Peyer's patch (tissue), 4 donors: ENCODE measurements around the gene LILRB3. TPM values are rescaled to one million over a fixed set of nuclear protein-coding genes. Genes with fewer than 3 reads are reported as not detected.

ENCODE experiments used
- DNase-seq, 3 donors: peaks; one replicate each; pipeline ENCODE4 v3.0.0-alpha.2; 2017 to 2019
- H3K27ac ChIP-seq, 4 donors: fragments of 200-600 bp; sonication (generic); one replicate each; pipeline ENCODE4 v1.5.1; 2016 to 2019
- H3K27me3 ChIP-seq, 2 donors: fragments of 200-600 bp; sonication (generic); one replicate each; pipeline ENCODE4 v1.5.1; 2019
- H3K36me3 ChIP-seq, 3 donors: fragments of 200-600 bp; sonication (generic); one replicate each; pipeline ENCODE4 v1.5.1; 2016 to 2019
- H3K4me1 ChIP-seq, 4 donors: fragments of 200-600 bp; sonication (generic); one replicate each; pipeline ENCODE4 v1.5.1; 2016 to 2019
- H3K4me3 ChIP-seq, 4 donors: fragments of 200-600 bp; sonication (generic); 1 replicate in 3 of 4; 2 replicates in 1 of 4; pipeline ENCODE4 v1.5.1; 2016 to 2019; ENCODE audit warnings: mild to moderate bottlenecking in 1 of 4
- H3K9me3 ChIP-seq, 4 donors: fragments of 200-600 bp; sonication (generic); one replicate each; pipeline ENCODE4 v1.5.1; 2016 to 2019; ENCODE audit warnings: mild to moderate bottlenecking in 1 of 4
- CTCF ChIP-seq, 6 experiments: fragments of 450-650 bp in 4 of 6; fragments of 200-600 bp in 2 of 6; sonication (generic) in 1 of 6; IDR thresholded peaks; one replicate each; pipeline ENCODE4 v1.5.1; 2017 to 2019; ENCODE audit warnings: antibody characterized with exemption in 6 of 6, mild to moderate bottlenecking in 3 of 6, moderate library complexity in 1 of 6
- POLR2A ChIP-seq, 2 donors: fragments of 450-650 bp; IDR thresholded peaks; one replicate each; pipeline ENCODE4 v1.5.1; 2017; ENCODE audit warnings: antibody characterized with exemption in 2 of 2, mild to moderate bottlenecking in 2 of 2, moderate library complexity in 2 of 2
- total RNA-seq, 4 donors: library from RNA; depleted of rRNA; stranded (reverse); fragments of >200 nt; gene quantifications; one replicate each; pipeline ENCODE4 v1.1.0, GENCODE V29; 2016

Gene LILRB3
- total RNA-seq, 4 donors from 2014 or later = 3.1 to 16.5 (median 5.6) TPM; not detected in 1

GRCh38 chr19:54262066-54262465 lies 39.3 kb upstream of the LILRB3 start:
- Histone ChIP-seq H3K36me3 (no peaks in the 10 kb centered on the region), H3K9me3 (no peaks in the 10 kb centered on the region), H3K27me3 (no peaks in the 10 kb centered on the region), H3K4me3 (no peak overlapping the region), H3K27ac (no peak overlapping the region), H3K4me1 (no peaks in the 10 kb centered on the region)
- DNase-seq = peak in 1 of 3 donors; percentile 37
- no peak for TF ChIP-seq POLR2A (IDR thresholded peaks at IDR 0.05)
- TF ChIP-seq CTCF (IDR thresholded peaks at IDR 0.05) = no peak

DNA sequence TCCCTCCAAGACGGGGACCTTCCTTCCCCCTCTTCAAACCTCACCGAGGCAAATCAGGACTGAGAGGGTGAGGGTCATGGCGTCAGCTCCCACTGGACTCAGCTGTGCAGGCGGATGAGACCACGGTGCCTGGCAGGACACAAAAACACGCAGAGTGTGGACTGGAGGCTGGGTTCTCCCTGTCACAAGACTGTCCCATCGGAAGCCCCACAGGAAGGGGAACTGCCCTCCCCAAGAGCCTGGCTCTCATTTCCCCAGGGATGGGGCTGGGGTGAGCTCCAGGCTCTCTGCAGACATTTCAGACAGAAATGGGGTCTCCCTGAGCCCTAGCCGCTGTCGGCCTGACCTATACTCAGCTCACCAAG lies 34.3 kb upstream of the LILRB3 start, which contains the start of gene LILRB5:
Gene LILRB5 (minus strand): TSS at position 158 of the 365 bp plus-strand sequence. CDS start 80 bp downstream, at position 78.
- no peaks in the 10 kb centered on the region for H3K4me1 ChIP-seq
- H3K36me3 ChIP-seq = no peaks in the 10 kb centered on the region
- peak in 1 of 3 donors; percentile 46 for DNase-seq
- H3K9me3 ChIP-seq = no peaks in the 10 kb centered on the region
- no peak within 1 kb of the TSS for H3K27ac ChIP-seq
- H3K27me3 ChIP-seq = no peaks in the 10 kb centered on the region
- H3K4me3 ChIP-seq = peak within 1 kb of the TSS in 1 of 4 donors; percentile 15
- TF ChIP-seq CTCF (IDR thresholded peaks at IDR 0.05) (no peak), POLR2A (IDR thresholded peaks at IDR 0.05) (no peak)

GRCh38 chr19:54256250-54257115 lies 33.7 kb upstream of the LILRB3 start:
- peak overlapping the region in 1 of 4 donors; percentile 15 for H3K4me3 ChIP-seq
- no peaks in the 10 kb centered on the region for H3K36me3 ChIP-seq
- no peaks in the 10 kb centered on the region for H3K27me3 ChIP-seq
- H3K27ac ChIP-seq = no peak overlapping the region
- peak in 1 of 3 donors; percentile 34 for DNase-seq
- TF ChIP-seq CTCF (IDR thresholded peaks at IDR 0.05) (no peak), POLR2A (IDR thresholded peaks at IDR 0.05) (no peak)
- H3K4me1 ChIP-seq = no peaks in the 10 kb centered on the region
- no peaks in the 10 kb centered on the region for H3K9me3 ChIP-seq

GRCh38 chr19:54255105-54255775 lies 32.4 kb upstream of the LILRB3 start:
- Histone ChIP-seq H3K36me3 (no peaks in the 10 kb centered on the region), H3K9me3 (no peaks in the 10 kb centered on the region), H3K4me3 (no peak overlapping the region), H3K27me3 (no peaks in the 10 kb centered on the region), H3K4me1 (no peaks in the 10 kb centered on the region), H3K27ac (no peak overlapping the region)
- TF ChIP-seq CTCF (IDR thresholded peaks at IDR 0.05) (no peak), POLR2A (IDR thresholded peaks at IDR 0.05) (no peak)
- peak in 1 of 3 donors; percentile 45 for DNase-seq

DNA sequence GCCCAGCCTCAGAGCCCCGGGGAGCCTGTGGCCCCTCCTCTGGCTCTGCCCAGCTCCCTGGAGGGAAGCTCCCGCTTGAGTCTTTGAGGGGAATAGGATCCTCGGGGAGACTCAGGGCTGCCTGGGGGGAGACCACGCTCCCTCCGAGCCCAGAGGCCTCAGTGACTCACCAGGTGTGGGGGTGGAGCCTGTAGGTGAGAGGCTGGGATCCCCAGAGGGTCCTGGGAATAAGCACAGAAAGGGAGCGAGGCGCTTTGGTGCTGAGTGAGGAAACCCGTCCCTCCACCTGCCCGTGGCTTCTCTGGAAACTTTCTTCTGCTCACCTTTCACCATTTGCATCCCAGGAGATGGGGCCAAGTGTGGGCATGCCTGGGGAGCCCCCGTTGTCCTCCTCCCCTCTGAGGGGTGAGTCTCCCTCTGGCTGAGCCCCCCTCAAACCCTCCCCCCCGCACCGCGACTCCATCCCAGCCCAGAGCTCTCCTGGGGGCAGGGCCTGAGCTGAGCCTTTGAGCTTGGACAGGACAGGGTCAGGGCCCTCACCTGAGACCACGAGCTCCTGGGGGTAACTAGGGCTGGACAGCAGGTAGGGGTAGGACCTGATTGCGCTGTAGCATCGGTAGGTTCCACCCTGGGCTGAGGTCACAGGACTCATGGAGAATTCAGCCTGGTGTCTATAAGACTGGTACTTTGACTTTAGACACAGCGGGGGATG lies 31.5 kb upstream of the LILRB3 start:
- peak in 1 of 3 donors; percentile 43 for DNase-seq
- H3K27me3 ChIP-seq = no peaks in the 10 kb centered on the region
- H3K4me1 ChIP-seq = no peaks in the 10 kb centered on the region
- no peak overlapping the region for H3K4me3 ChIP-seq
- H3K9me3 ChIP-seq = no peaks in the 10 kb centered on the region
- TF ChIP-seq POLR2A (IDR thresholded peaks at IDR 0.05) = no peak
- no peak for TF ChIP-seq CTCF (IDR thresholded peaks at IDR 0.05)
- H3K36me3 ChIP-seq = no peaks in the 10 kb centered on the region
- no peak overlapping the region for H3K27ac ChIP-seq
